Activated CD8-positive, alpha-beta memory T cell treated with anti-CD3 and anti-CD28 coated beads for 48 hours (primary cell): Measurements from ENCODE around the gene TUBB3.

ENCODE experiments used
- DNase-seq, 3 experiments: peaks; one replicate each; pipeline ENCODE4 v3.0.0-alpha.2; 2020; ENCODE audit warnings: low read depth in 2 of 3, low spot score in 2 of 3

Gene TUBB3

DNA sequence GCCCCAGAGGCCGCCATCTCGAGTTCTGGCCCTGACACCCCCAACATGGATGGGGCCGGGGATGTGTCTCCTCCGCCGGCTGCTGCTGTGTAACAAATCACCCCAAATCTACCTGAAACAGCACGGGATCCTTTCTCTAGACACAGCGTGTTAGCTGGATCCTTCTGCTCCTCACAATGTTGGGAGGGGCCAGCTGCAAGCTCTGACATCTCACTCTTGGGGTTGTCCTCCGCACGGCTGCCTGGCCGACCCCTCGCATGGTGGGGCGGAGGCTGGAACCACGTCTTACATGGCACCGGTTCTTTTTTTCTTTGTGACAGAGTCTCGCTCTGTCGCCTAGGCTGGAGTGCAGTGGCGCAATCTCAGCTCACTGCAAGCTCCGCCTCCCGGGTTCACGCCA lies 13.8 kb downstream of the TUBB3 start:
- no peak for DNase-seq

DNA sequence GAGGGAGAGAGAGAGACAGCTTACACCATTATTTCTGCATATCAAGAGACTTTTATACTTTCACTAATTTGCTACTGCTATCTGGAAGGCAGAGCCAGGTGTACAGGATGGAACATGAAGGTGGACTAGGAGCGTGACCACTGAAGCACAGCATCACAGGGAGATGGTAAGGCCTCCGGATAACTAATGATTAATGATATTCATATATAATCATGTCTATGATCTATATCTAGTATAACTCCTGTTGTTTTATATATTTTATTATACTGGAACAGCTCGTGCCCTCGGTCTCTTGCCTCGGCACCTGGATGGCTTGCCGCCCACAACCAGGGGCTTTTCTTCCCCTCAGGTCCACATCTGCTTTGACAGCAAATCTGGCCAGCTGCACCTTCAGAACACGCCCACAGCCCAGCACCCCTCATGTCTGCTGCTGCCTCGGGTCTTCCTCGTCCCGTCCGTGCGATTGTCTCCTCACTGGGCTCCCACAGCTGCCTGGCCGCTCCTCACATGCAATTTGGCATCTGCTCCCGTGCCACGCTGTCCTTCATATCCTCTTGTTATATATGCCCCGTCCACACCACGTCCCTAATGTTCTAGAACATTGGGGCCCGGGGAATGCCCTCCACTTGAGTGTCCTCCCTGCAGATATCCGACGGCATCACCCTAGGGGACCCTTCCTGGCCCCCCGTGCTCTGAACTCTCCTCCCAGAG lies 15.2 kb downstream of the TUBB3 start:
- no peak for DNase-seq

DNA sequence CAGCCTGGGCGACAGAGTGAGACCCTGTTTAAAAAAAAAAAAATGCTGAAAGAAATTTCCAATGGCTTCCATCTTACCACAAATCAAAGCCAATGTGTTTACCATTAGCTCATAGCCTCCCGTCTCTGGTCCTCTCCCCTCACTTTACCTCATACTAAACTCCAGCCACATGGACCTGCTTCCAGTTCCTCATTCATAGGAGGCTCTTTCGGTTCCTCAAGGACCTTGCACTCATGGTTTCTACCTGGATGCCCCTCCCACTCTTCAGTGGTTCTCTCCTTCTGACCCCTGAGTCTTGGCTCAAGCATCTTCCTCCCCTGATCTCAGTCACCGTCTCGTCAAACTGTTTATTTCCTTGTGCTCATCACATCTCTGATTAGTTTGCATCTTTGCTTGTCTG lies 21.6 kb downstream of the TUBB3 start:
- DNase-seq: no peak

DNA sequence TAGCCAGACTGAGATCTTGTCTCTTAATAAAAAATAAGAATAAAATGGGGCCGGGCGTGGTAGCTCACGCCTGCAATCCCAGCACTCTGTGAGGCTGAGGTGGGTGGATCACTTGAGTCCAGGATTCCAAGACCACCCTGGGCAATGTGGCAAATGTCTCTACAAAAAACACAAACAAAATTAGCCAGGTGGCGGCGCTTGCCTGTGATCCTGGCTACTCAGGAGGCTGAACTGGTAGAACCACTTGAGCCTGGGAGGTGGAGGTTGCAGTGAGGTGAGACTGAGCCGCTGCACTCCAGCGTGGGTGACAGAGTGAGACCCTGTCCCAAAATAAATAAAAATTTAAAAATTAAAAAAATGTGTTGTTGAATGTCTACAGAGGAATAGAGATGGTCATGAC lies 22.5 kb downstream of the TUBB3 start:
- DNase-seq: no peak

DNA sequence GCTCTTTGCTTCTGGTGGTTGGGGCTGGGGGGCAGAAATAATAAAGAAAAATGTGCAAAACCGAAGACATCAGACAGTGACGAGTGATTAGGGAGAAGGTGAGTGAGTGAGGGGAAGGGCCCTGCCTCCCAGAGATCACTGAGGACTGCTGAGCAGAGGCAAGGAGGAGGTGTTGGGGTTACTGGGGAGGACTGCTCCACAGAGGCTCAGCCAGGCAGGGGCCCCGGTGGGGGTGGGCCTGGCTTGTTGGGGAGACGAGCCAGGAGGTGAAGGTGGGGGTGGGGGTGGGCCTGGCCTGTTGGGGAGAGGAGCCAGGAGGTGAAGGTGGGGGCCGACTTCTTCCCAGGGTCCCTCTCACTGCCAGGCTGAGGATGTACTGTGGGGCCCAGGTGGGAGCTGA lies 23.4 kb downstream of the TUBB3 start:
- no peak for DNase-seq

DNA sequence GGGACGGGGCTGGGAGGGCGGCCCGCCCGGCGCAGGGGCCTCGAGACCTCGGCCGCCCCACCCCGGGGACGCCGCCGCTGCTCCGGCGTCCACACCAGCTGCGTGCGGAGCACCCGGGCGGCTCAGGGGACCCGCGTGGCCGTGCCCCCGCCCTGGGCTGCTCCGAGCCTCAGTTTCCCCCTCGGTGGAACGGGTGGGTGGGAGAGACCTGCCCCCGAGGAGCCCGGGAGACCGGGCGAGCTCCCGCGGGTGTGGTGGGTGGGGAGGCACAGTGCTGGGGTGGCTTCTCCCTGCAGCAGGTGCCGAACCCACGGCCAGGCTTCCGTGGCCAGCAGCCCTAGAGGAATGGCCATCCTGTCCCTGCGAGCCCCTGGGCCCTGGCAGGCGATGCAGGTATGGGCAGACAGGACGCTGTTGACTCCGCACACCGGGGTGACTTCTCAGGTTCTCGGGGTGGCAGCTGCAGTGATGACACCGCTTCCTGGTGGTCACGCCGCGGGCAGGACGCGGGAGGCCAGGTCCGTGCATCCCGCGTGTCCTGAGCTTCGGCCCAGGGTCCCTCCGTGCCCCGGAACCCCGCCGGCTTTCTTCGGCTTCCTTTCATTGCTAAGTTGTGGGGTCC lies 26.1 kb downstream of the TUBB3 start:
- DNase-seq: no peak

DNA sequence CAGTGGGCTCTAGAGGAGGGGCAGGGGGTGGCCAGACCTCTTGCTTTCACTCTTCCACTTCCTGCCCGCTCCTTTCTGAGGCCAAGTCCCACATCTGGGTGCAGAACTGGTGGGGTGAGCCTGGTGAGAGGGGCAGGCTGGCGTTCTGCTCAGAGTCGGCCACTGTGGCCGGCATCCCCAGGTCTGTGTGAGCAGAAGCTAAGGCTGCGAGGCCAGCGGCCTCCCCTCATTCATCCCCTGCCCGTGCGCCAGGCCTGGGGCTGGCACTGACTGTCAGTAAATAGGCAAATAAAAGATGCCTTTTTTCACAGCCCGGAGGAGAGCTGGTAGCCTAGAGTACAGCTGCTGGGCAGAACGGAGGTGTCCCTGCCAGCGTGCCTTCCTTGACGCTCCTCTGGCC lies 26.6 kb downstream of the TUBB3 start:
- DNase-seq: no peak

DNA sequence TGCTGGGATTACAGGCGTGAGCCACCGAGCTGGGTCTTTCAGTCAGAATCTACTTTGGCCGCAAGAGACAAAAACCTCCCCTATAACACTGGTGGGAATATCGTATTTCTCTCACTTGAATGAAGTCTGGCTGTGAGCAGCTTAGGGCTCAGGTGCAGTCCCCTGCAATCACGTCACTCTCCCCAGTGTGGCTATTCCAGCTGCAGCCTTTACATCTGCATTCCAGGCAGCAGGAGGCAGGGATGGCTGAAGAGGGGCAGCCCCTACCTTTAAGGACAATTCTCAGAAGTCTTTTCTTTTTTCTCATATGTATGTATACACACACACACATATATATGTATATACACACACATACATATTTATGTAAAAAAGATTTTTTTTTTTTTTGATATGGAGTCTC lies 28.4 kb downstream of the TUBB3 start:
- no peak for DNase-seq

DNA sequence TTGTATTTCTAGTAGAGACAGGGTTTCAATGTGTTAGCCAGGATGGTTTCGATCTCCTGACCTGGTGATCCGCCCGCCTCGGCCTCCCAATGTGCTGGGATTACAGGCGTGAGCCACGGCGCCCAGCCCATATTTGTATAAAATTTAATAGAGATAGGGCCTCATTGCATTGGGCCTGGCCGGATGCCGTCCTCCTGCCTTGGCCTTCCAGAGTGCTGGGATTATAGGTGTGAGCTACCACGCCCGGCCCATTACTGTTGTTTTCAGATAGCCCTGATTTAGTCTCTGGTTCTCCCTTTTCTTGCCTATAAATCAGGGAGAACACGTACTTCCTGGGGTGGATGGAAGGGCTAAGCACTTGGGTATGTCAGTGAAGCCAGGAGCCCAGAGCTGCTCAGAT lies 28.9 kb downstream of the TUBB3 start:
- DNase-seq: no peak

DNA sequence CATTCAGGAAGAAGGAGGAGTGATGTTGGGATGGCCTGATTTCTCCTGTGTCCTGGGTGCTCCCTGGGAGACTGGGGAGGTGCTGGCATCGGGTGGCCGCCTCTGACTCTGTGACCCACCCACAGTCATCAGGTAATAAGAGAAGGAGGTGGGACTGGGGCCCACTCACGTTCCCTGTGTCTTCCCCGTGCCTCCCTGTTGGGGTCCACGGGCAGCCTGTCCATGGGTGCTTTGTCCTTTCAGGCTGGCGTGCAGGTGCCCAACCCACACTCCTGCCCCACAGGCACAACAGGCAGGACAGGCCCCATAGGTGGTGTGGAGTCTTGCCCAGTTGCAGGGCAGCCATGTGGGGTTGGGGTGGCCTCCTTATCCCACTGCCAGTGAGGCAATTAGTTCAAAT lies 29.4 kb downstream of the TUBB3 start:
- no peak for DNase-seq

DNA sequence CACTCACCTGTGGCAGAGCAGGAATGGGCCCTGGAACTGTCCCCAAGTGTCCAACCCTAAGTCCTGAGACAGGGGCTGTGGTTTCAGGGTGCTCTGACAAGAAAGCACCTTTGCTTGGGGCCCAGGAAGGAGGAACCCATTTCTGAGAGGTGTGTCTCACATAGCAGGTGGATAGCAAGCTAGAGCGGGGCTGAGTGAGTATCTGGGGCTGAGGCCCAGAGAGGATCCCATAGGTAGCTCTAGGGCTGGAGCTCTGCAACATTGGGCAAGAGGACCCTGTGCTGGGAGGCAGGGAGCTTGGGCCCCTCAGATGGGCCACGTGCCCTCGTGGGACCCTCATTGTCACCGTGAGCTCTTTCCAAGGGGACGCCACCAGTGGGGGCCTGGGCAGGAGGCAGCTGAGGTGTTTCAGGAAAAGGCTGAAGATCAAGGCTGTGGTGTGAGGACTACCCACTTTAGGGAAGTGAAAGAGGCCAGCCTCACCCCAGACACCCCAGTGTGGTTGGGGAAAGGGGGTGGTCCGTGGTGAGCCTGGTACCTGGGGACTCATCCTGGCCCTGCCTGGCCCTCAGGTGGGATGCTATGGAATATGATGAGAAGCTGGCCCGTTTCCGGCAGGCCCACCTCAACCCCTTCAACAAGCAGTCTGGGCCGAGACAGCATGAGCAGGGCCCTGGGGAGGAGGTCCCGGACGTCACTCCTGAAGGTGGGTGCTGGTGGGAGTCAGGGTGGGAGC lies 30.7 kb downstream of the TUBB3 start:
- DNase-seq: no peak

DNA sequence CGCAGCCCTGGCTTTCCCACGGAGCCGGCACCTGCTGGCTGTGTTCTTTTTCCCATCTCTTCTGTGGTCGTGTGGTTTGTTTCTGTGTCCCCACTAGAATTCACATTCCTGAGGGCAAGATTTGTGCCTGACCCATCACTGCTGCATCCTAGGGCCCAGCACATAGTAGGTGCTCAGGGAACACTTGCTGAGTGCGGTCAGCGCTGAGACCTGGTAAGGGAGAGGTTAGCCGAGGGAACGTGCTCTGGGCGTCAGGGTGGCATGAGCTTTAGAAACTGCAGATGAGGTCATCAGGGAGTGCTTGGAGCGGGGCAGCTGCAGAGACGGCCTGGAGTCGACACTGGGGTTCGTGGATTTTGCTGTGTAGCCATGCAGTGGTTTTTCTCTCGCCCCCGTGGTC lies 31.3 kb downstream of the TUBB3 start:
- DNase-seq: no peak

DNA sequence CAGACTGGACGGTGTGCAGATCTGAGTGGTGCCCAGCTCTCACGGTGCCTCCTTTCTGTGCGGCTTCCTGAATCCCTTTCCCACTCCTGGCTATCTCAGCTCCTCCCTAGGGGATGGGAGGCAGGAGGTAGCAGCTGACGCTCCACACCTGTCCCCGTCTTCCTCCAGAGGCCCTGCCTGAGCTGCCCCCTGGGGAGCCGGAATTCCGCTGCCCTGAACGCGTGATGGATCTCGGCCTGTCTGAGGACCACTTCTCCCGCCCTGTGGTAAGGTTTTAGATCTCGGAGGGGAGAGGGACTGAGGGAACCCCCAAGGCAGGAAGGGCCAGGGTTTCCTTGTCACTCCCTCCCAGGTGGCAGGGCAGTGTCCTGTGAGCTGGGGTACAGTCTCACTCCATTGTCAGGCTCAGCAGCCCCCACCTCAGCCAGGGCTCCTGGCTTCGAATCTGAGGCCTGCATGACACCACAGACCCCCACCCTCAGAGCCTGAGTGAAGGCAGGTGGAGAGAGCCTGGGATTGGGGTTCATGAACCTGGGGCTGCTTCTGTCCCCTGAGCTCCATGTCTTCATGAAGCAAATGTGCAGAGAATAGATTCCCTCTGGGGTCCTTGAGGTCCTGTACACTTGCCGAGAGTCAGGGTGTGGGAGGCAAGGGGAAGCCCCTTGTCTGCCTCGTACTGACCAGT lies 32.0 kb downstream of the TUBB3 start:
- no peak for DNase-seq

DNA sequence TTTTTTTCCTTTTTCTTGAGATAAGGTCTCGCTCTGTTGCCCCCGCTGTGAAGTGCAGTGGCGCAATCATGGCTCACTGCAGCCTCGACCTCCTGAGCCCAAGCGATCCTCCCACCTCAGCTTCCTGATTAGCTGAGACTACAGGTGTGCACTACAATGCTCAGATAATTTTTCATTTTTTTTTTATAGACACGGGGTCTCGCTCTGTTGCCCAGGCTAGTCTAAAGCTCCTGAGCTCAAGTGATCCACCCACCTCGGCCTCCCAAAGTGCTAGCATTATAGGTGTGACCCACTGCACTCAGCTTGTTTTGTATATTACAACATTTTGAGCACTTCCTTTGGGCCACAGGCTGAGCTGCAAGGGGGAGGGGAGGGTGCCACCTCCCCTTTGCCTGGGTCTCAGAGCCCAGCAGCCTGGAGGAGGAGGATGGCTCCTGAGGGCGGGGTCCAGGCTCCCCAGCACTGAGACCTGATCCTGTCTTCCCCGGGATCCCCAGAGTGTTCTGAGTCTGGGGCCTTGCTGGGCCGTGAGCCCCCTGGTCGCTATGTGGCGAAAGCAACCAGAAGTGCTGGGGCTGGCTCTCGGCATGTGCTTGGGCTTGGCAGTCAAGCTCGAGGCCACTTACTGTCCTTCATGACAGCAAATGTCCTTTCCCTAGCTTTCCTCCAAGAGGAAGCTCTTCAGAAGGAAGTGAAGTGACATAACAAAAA lies 33.5 kb downstream of the TUBB3 start:
- DNase-seq: no peak

DNA sequence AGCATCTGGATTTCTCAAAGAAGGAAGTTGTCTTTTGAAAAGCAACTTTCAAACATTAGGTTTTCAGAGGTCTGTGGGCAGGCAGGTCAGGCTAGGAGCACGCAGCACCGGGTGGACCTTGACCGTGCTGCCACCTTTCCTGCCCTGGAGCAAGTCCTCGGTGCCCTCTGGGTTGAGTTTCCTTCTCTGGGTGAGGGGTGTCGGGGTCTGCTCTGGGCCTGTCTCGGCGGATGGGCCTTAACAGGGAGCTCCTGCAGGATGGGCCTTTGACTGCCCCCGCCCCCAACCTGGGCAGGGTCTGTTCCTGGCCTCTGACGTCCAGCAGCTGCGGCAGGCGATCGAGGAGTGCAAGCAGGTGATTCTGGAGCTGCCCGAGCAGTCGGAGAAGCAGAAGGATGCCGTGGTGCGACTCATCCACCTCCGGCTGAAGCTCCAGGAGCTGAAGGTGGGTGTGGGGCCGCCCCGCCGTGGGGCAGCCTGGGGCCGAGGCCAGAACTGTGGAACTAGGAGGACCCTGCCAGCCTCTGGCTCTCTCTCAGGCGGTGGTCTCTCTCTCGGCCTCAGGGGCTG lies 34.2 kb downstream of the TUBB3 start:
- no peak for DNase-seq

DNA sequence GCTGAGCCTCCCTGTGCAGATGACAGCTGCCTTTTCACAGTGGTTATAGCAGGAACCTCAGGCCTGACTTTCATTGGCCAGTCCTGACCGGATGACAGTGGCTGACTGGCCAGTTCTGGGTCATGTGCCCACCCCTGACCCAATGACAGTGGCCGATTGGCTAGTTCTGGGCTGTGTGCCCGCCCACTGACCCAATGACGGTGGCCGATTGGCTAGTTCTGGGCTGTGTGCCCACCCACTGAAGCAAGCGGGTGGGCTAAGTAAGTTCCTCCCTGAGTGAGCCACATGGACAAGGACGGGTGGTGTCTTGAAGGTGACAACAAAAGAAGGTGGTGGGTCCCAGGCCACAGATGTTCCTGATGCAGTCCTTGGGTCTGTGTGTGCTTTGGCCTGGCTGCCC lies 34.9 kb downstream of the TUBB3 start:
- DNase-seq: no peak

DNA sequence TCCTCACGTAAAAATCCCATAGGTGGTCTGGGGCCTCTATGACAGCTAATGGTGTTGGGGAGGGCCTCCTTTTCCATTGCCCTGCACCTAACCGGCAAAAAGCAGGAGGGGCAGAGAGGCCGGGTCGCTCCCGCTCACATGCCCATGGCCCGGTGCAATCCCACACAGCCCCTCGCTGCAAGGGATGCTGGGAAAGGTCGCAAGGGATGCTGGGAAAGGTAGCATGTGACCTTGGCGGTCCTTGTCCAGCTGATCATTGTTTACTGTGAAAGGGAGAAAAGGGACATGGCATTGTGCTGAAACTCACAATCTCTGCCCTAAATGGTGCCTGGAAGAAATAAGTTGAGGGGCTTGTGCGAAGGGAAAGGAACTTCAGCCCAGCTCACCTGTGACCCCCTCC lies 35.5 kb downstream of the TUBB3 start:
- no peak for DNase-seq

DNA sequence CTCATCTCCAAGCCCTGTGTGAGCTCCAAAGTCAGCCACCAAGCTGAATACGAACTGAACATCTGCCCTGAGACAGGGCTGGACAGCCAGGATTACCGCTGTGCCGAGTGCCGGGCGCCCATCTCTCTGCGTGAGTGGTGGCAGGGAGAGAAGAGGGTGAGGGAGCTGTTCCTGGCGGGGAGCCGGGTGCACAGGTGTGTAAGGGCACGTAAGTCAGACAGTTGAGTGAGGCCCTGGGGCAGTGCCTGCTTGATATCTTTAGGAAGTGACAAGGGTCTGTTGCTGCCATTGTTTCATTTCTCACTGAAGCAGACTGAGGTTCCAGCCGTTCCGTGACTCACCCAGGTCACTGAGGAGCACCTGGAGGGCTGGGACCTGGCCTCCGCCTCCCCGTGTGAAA lies 37.8 kb downstream of the TUBB3 start:
- no peak for DNase-seq

DNA sequence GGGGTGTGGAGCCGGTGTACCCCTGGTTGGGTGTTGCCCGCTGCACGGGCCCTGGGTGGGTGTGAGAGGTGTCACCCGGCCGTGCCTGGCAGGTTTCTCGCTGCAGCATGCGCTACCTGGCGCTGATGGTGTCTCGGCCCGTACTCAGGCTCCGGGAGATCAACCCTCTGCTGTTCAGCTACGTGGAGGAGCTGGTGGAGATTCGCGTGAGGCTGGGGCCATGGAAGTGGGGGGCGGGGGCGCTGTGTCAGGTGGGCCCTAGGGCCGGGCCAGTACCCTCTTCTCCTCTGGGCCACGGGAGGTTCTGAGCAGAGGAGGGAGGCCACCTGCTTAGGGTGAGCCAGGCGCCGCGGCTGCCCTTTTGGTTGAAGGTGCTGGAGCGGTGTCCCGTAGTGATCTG lies 38.8 kb downstream of the TUBB3 start:
- no peak for DNase-seq

DNA sequence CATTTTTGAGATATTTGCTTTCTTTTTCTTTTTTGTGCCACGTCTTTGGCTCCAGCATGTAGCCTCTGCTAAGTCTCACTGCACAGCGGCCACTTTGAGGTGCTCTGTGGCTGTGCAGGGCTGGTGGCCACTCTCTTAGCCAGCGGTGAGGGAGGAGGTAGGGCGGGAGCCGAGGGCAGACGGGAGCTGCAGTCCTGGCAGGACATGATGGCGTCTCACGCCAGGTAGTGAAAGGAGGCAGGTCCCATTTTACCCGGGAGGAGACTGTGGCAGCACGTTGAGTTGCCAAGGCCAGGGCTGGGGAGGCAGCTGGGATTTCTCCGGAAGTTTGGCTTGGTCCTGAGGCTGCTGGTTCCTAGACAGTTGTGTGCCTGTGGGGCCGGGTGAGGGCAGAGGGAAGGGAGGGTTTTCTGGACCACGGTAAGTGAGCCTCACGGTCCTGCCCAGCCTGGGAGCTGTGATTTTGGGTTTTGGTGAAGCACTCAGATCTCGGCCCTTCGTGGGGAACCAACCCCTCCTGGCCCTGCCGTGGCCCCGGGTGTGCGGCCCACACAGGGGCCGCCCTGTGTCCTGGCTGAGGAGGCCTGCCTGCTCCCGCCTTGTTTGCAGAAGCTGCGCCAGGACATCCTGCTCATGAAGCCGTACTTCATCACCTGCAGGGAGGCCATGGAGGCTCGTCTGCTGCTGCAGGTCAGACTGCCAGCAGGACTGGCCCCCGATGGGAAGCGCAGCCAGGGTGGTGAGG lies 39.8 kb downstream of the TUBB3 start:
- no peak for DNase-seq
